Panc1 (cell line): ENCODE measurements around the gene PHACTR2.

ENCODE experiments used
- CTCF ChIP-seq: fragments of 450-650 bp; IDR thresholded peaks from 2 replicates; pipeline ENCODE4 v1.5.1; 2017; ENCODE audit warnings: mild to moderate bottlenecking
- POLR2AphosphoS5 ChIP-seq: IDR thresholded peaks from 2 replicates; pipeline ENCODE4 v1.6.1; 2012; ENCODE audit warnings: mild to moderate bottlenecking, low read depth, low read length, moderate library complexity
- REST ChIP-seq, 2 experiments: IDR thresholded peaks; 2 replicates each; pipeline ENCODE4 v1.6.1; 2011 to 2012; ENCODE audit warnings: low read depth in 2 of 2, control low read depth in 1 of 2, low read length in 1 of 2, mild to moderate bottlenecking in 1 of 2, moderate library complexity in 1 of 2; ENCODE audit not compliant: insufficient read depth in 1 of 2
- SIN3A ChIP-seq: IDR thresholded peaks from 2 replicates; pipeline ENCODE4 v1.6.1; 2012; ENCODE audit warnings: low read depth, mild to moderate bottlenecking, low read length, moderate library complexity, borderline replicate concordance; ENCODE audit not compliant: insufficient read depth
- TCF7L2 ChIP-seq: IDR thresholded peaks from 2 replicates; pipeline ENCODE4 v1.6.1; 2011; ENCODE audit warnings: mild to moderate bottlenecking, low read depth, low read length, inconsistent platforms

- no peak for TF ChIP-seq TCF7L2
- TF ChIP-seq SIN3A = no peak
- no peak for TF ChIP-seq CTCF
- no peak for TF ChIP-seq REST (IDR thresholded peaks at IDR 0.05; ENCODE audit: insufficient read depth in 1 of 2, low read depth in 2 of 2, low read length in 1 of 2)
- TF ChIP-seq POLR2AphosphoS5 = no peak
Observed at GRCh38 chr6:143872201-143872600, 194.4 kb downstream of the PHACTR2 start.
